DMS79 (cell line): ENCODE data around the gene GBGT1.

Experiments used
- DNase-seq: peaks from one replicate; lab custom pipeline; 2025; lab: John Stamatoyannopoulos, UW

Gene GBGT1

GRCh38 chr9:133162861-133163503 lies 732 bp downstream of the GBGT1 start:
- no peak for DNase-seq

DNA sequence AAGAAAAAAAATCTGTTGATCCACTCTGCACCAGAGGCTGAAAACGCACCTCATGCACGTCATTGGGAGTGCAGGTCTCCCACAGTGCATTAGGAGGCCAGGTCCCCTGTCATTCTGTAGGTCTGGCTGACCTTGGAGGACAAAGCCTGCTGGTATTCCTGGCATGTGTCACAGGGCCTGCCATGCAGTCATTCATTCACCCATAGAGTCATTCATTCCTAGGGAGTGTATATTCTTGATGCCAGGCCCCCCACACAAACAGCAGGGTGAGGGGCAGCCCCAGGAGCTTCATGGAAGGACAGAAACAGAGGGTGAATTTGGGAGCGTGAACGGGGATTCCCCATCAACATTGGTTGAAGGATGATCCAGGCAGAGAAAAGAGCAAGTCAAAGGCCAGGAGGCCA lies 2.2 kb downstream of the GBGT1 start:
- no peak for DNase-seq

DNA sequence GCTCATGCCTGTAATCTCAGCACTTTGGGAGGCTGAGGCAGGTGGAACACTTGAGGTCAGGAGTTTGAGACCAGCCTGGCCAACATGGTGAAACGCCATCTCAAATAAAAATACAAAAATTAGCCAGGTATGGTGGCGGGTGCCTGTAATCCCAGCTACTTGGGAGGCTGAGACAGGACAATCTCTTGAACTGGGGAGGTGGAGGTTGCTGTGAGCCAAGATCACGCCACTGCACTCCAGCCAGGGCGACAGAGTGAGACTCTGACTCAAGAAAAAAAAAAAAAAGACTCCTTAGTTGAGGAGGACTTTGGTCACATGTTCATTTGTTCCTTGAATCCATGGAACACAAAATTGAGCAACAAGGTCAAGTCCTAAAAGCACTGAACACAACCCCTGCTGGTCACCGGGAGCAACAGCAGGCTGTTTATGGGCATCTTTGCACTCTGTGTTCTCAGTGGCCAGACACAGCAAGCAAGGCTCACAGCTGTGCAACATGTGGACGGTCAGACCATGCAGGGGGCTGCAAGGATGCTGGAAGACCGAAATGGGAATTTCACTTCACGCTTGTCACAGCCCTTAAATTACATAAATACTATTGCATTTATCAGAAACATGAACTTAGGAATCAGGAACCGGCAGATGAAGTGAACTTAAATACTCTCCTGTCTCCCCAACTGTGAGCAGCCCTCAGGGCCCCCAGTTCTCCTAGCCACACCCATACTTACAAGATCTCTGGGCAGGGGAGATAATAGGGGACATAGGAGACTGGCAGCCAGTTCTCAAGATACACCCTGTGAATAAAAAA lies 2.8 kb downstream of the GBGT1 start:
- no peak for DNase-seq

GRCh38 chr9:133158695-133159094 lies 5.0 kb downstream of the GBGT1 start:
- DNase-seq, result no peak

GRCh38 chr9:133155156-133155555 lies 8.6 kb downstream of the GBGT1 start:
- DNase-seq, result no peak

DNA sequence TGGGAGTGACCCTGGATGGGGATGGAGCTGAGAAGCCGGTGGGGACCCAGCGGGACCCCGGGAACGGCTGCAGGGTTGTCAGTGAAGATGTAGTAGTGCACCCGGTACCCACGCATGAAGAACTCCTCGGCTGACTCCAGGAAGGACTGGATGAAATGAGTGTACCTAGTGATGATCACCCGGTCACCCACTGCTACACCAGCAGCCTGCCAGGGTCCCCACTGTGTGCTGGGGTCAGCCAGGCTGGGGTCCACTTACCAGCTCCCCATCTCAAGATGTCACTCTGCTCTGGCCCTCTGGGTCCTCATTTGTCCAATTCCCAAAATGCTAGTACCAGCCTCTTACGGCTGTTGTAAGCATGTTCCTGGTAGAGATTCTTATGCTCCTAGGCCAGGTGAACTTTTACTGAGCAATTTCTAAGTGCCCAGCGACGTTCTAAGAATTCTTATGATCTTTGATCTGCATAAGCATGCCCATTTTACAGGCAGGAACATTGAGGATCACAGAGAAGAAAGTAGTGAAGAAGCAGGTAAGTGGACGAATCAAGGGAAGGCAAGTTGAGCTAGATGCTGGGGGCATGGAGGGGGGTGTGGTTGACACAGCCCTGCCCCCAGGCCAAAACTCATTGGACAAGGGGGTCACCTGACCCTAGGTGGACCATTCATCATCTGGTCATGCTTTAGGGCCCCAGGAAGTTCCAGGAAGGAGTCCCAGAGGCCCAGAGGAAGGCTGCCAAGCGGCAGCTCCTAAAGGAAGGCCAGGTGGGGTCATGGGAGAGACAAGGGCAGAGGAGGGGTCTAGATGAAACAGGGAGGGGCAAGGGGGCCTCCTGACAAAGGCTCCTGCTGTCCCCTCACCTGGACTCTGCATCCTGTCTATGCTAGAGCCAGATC lies 9.4 kb downstream of the GBGT1 start:
- no peak for DNase-seq

DNA sequence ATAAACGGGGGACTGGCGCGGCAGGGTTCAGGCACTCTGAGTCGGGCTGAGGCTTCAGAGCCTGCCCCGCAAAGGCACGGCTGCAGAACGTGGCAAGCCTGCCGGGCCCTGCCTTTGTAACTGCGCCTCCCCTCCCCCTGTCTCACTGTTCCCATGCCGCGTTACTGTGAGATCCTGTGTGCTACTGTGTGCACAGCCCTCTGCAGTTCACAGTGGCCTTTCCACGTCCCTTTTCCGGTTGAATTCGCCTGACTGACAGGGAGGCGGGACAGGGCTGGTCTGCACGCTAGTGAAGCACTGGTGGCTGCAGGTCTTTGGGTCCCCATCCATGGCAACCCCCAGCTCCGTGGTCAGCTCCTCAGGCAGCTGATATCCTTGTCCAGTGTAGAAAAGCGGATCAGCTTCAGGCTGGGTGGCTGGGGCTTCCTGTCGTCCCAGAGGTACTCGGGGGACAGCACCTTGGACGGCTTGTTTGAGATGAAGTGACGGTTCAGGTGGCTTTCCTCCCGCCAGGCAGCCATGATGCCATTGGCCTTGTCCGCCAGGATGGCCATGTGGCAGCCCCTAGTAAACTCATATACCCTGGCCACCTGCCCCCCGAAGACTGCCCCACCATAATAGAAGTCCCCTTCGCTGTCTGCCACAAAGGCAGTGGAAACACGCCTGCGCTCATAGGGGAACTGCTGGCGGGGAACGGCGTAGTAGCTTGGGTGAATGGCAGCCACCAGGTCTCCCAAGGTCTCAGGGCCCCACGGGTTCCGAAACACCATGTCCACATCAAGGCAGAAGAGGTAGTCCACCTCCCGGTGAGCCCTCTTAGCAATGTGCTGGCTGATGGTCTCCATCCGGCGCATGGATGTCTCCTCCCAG lies 10.3 kb downstream of the GBGT1 start:
- no peak for DNase-seq

DNA sequence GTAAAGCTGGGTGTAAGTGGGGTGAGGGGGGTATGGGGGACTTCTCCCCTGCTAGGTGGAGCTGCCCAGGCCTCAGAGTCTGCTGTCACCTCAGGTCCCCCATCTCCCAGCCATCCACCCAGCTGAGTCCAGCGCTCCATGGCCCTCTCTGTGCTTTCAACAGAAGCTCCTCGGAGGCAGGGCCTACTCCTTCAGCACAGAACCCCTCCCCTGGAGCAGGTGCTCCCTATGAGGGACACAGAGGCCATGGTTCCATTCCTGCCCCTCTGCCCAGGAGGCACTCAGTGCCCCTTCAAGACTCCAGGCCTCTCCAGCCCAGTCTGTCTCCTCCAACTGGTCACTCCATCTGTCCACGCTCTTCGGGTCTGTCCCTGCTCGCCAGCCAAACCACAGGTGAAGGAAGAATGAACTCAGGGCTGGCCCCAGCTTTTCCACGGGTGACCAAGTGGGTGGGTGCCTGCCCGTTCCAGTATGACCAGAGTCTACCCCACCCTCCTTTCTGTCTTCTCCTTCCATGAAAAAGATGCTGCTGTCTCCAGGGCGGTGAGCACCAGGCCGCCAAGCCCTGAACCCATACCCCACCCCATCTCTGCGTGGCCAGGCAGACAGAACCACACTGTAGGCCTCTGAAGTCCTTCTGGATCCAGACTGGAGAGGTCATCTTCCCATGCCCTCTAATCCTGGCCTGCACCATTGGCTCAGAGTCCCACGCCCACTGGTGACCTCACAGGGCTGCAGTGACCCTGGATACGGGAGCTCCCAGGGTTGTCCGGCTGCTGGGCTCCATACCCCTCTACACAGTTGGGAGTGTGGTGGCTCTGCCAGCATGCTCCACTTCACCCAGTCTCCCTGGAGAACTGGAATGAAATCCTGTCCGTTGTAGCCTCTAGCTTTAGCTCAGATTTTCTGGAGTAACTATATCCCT lies 11.9 kb downstream of the GBGT1 start:
- no peak for DNase-seq

GRCh38 chr9:133151041-133151440 lies 12.7 kb downstream of the GBGT1 start:
- DNase-seq, result no peak

- peak; percentile 70 for DNase-seq
These were observed 14.3 kb downstream of the GBGT1 start for GRCh38 chr9:133149130-133150015.

GRCh38 chr9:133148199-133149129 lies 15.2 kb downstream of the GBGT1 start:
- DNase-seq, result no peak

GRCh38 chr9:133147412-133148198 lies 16.1 kb downstream of the GBGT1 start:
- peak; percentile 75 for DNase-seq

DNA sequence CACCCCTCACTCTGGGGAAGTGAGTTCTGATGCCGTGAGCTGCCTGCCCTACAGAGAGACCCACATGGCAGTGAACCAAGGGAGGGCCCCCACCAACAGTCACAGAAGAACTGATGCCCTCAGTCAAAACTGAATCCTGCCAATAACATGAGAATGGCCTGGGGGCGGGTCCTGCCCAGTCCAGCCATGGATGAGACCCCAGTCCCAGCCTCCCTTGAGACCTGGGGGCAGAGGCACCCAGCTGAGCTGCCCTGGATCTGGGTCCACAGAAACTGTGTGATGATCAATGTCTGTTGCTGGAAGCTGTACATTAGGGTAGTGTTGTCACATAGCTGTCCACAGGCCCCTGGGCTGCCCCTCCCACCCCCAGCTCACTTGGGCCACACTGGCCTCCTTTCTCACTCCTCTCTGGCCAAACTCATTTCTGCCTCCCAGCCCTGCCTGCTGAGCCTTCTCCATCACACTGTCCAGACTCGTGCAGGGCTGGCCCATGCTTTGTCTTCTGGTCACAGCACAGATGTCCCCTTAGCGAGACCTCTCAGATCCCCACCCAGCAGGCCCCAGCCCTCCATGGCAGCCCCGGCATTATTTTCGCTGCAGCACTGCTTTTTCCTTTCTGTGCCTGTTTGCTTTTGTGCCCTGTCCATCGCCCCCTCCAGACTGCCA lies 16.8 kb downstream of the GBGT1 start:
- no peak for DNase-seq

DNA sequence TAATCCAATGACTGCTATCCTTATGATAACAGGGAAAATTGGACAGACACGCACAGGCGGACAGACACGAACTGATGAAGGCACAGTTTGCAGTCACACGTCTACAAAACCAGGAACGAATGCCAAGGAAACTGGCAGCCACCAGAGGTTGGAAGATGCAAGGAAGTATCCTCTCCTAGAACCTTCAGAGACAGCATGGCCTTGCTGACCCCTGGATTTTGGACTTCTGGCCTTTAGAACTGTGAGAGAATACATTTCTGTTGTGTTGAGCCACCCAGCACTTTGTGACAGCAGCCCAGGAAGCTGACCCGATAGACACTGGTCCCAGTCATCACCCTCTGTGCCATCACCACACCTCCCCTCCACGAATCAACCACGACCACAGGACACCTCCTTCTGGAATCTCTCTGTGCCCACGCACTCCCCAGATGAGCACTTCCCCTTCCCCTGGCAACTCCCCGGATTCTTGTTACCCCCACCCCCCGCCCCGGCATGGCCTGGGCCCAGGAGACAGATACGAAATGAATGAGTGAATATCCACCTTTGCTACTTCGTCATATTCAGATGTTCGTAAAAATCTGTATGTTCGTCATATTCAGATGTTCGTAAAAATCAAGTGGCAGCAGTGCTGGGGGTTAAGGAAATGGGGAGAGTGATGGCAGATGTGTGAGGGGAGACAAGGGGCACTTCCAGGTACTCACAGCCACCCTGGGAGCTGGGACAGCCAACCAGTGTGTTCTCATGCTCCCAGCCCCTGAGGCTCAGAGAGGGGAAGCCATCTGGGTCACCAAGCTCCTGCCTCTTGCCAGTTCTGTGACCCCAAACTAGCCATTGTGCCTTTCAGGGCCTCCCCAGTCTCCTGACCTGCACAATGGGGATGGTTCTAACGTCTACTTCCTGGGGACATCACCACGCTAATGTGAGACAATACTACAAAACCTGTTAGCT lies 18.5 kb downstream of the GBGT1 start:
- no peak for DNase-seq

DNA sequence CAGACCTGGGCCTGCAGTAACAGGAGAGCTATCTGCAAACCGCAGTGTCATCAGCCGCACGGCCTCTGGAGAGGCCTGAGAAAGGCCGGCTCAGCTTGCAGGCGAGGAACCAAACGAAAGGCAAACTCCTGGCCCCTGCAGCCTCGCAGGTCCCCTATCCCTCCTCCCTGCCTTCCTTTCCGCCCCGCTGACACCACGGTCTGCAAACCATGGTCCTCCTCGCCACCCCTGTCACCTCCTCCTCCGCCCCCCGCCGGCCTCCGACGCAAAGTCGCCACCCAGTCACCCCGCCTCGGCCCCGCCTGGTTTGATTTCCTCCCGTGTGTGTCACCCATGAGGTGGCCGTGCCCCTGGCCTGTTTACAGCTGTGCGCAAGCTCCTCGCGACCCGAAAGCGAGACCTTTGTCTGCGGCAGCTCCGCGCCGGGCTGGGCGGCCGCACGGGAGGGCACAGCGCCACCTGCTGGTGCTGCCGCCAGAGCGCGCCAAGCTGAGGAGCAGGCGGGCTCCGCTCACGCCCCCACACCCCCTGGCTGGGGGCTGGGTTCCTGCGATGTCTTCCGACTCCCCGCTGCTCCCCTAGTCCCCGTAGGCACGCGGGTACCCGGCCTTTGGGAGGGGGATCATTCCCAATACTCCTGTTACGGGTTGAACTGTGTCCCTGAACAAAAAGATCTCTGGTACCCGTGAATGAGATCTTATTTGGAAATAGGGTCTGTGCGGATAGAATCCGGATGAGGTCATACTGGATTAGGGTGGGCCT lies 19.4 kb downstream of the GBGT1 start:
- DNase-seq, result peak; percentile 72
